HG02973 (cell line): Measurements from ENCODE around the gene SRP9.

Experiments used
- ATAC-seq: cut with Tn5 transposase; IDR thresholded peaks from one replicate; pipeline ENCODE4 v1.9.1; 2021; ENCODE audit warnings: moderate library complexity; ENCODE audit not compliant: unreplicated experiment

SRP9 gene, protein sequence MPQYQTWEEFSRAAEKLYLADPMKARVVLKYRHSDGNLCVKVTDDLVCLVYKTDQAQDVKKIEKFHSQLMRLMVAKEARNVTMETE

DNA sequence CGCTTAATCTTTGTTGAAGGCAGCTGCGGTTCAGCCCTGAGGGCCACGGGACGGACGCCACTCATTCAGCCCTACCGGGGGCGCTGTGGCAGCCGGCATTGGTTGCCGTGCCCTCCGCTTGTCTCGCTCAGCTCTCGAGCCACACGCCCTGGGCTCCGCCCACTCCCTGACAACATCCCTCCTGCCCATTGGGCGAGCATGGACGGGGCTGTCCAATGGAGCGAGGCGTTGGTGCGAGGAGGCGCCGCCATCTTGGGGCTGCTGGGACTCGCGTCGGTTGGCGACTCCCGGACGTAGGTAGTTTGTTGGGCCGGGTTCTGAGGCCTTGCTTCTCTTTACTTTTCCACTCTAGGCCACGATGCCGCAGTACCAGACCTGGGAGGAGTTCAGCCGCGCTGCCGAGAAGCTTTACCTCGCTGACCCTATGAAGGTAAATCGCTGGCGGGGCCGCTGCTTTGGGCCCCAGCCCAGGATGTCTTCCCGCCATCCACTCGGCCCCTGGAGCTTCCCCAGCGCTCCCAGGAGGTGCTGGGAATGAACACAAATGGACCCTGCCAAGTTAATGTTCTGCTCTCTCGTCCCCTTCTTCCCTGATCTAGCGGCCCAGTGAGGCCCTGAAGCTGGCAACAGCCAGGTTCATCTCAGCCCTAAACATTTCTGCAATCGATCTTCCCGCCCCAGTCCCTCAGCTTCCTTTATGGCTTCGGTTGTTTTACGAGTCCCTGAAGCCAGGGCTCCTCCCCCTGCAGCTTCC lies at the start of gene SRP9:
Gene SRP9, plus strand, starts transcription at position 244 of the 754 bp plus-strand sequence. Its CDS starts 115 bp downstream, at position 359.
- peak; percentile 99 for ATAC-seq

- no peak for ATAC-seq
Measured at GRCh38 chr1:225731491-225731890, 46.1 kb upstream of the SRP9 start.

- no peak for ATAC-seq
Measured at GRCh38 chr1:225733254-225733653, 44.4 kb upstream of the SRP9 start.

DNA sequence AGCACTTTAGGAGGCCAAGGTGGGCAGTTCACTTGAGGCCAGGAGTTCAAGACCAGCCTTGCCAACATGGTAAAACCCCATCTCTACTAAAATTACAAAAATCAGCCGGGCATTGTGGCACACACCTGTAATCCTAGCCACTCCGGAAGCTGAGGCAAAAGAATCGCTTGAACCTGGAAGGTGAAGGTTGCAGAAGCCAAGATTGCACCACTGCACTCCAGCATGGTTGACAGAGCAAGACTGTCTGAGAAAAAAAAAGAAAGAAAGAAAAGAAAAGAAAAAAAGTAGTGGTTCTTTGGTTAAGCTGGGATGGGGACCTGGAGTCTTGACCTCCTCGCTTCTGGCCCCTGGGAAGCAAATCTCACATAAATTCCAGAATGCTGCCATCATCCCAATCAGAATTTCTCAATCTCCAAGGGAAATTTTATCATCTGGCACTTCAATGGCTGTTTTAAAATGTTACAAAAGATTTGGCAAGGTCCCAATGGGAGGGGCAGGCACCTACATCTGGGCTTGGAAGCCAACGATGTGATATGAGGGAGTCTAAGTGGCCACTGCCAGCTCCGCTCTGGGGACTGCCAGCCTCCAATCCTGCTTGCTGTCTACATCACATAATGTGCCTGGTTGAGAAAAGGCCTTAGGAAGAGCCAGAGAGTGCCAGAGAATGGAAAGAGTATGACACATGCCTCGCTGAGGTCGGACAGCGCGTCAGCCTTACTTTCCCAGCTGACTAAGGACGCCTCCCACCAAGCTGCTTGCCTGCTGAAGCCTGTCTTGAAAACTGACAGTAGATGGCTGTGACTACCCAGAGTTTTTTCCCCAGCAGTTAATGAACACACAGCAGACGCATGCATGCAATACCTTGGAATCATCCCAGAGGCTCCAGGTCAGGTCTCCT lies 42.1 kb upstream of the SRP9 start:
- ATAC-seq = no peak

DNA sequence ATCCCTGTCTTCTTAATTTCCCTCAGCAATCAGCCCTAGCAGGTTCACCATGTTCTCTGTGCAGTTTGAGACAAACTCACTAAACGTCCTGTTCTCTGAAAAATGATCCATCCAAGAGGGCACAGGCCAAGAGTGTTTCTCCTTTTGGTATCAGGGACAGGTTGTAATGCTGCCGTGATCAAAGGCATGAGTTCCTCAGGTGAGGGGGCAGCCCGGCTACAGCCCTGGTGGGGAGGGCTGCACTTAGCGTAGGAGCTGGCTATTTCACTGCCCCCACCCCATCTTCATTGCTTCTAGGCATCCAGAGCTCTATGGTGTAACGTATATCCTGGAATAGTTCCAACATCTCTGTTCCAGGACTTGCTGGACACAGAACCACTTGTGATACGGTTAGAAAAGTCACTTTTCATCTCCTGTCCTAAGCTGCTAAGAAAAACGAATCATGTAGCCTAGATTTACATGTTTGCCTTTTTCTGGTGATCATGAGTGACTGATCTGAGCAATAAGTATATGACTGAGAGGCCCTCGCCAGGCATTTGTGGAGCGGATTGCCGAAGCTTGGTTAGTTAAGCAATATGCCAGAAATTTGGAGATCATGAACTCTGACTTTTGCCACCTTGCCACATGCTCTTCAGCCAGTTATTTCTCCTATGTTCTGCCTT lies 41.1 kb upstream of the SRP9 start:
- ATAC-seq = no peak

DNA sequence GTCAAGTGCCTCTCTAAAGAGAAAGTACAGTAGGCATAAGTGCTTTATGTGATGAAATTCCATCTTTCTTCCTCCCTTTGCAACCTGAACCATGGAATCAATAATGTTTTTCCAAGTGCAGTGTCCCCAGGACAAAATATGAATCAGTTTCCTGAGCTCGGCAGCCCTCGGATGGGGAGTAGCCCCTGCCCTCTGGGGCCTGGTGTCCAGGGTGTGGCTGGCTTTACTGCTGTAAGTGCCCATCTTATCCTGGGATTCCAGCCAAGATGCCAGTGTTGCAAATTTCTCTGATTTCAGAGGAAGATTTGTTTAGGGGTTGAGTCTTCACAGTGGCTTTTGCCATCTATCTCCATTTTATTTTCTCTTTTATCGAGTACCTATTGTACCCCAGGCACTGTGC lies 40.5 kb upstream of the SRP9 start:
- ATAC-seq = no peak

DNA sequence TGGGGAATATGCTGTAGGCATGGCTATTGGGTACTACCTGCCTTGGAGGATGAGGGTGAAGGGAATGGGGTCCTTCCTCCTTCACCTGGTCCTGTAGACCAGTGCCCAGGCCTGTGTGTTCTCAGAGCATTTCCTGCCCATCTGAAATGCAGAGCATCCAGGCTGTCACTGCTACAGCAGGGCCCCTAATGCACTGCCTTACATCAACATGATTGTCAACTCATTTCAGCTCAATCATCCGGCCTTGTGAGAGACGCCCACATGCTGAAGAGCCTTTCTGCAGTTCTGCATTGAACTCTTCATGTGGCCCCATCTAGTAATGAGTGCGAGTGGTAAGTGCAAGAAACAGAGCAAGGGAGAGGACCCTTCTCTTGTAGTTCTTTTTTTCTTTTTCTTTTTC lies 39.8 kb upstream of the SRP9 start:
- ATAC-seq = no peak

DNA sequence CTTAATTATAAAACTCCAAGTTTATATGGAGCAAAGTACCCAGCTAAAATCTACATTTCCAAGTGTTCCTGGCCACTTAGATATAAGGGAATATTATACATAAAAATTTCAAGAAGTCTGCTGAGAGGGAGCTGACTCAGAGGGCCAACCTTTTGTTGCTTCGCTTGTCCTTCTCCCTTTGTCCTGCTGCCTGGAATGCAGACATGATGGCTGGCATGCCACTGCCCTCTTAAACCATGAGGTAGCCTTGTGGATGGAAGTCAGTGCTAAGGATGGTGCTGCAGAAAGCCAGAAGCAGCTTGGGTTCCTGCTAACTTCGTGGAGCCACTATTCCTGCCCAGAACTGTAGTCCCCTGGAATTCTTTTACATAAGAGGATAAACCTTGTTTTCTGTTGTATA lies 38.9 kb upstream of the SRP9 start:
- no peak for ATAC-seq

GRCh38 chr1:225739542-225740107 lies 38.0 kb upstream of the SRP9 start:
- no peak for ATAC-seq

- ATAC-seq = no peak
Measured at GRCh38 chr1:225744745-225745144, 32.9 kb upstream of the SRP9 start.

DNA sequence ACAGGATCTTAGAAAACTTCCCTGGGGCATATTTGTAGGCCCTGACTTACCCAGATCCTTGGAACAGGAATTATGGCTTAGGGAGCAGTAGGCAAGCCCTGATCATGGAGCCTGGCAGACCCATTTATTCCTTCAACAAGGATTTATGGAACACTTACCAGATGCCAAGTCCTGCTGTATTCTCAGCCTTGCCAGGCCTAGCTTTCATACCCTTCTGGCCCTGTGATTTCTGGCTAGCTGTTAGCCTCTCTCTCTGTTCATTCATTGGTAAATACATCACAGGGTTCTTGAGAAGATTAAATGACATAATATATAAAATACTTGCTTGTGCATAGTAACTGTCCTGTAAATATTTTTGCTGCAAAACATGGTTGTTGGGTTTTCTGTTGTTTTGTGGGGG lies 32.4 kb upstream of the SRP9 start:
- ATAC-seq = no peak

- no peak for ATAC-seq
Measured at GRCh38 chr1:225746361-225747179, 31.1 kb upstream of the SRP9 start.

- no peak for ATAC-seq
Measured at GRCh38 chr1:225747566-225747965, 30.1 kb upstream of the SRP9 start.

- no peak for ATAC-seq
Measured at GRCh38 chr1:225748529-225748928, 29.1 kb upstream of the SRP9 start.

DNA sequence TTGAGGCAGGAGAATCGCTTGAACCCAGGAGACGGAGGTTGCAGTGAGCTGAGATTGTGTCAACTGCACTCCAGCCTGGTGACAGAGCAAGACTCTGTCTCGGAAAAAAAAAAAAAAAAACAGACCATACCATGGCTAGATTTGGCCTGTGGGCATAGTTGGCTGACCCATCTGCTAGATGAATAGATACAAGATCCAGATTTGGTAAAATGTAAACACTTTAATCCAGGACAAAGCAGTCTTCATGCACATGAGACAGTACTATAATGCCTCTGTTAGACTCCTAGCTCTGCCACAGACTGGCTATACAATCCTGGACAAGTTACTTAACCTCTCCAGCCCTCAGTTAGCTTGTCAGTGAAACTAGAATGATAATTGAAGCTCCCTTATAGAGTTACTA lies 27.9 kb upstream of the SRP9 start:
- no peak for ATAC-seq

DNA sequence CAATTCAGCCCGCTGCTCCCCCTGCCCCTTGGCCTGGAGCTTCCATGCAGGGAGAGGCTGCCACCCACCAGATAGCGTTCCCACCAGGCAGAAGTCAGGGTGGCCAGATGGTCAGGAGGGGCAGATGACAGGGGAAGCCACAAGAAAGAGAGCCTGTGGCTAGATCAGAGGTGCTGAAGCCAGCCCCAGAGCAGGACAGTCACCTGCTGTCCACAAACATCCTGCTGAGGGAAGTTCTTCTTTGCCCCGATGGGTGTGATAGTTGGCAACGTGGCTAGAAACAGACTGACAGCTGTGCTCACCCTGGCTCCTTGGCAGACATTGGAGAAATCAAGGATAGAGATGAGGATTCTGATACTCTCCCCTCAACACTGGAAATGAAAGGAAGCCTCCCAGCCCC lies 27.2 kb upstream of the SRP9 start:
- ATAC-seq = no peak

DNA sequence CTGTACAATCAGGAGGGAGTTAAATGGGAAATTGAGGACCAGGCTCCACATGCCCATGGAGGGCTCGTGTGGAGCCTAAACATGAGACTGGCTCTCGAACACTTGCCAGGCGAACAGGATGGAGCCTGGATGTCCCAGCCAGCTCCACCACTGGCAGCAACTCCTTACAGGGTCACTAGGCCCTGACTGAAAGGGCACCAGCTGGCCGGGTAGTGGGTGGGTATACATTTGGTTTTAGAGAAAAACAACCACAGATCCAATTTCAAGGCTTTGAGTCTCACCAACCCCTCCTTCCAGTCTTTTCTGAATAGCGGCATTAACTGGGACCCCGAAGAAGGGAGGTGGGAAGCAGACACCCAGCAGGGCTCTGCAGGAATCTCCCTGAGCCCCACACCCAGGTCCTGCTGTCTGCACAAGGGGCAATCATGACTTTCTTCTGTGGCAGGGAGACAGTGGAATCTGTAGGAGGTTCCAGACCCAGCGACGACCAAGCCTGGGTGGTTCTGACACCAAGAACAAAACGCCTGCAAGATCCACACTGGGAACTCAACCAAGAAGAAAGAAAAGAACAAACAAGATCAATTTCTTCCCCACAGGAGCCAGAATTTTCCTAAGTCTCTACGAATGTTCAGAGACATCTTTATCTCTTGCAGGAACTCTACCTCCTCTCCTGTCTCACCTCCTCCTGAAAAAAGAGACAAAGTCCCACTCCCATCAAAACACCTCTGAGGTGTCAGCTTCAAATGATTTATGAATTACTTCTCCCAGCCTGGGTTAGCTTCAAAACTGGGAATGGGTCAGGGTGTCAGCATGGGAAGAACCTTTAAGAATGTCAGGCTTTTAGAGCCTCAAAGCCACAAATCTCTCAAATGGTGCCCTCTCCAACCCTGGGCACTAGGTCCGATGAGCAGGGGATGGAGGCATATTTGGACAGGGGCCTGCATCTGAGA lies 26.5 kb upstream of the SRP9 start:
- ATAC-seq = no peak

GRCh38 chr1:225752245-225752644 lies 25.4 kb upstream of the SRP9 start:
- no peak for ATAC-seq
